Mucosa of gallbladder (tissue), 1 donor: ENCODE results near the gene SMARCC1. TPM values are rescaled to one million over a fixed set of nuclear protein-coding genes. Genes with fewer than 3 reads are reported as not detected.

Experiments used
- DNase-seq: peaks from one replicate; pipeline ENCODE4 v3.0.0-alpha.2; 2020; ENCODE audit warnings: low spot score
- total RNA-seq: library from RNA; stranded (reverse); gene quantifications from one replicate; pipeline ENCODE4 v1.2.1, GENCODE V29; 2021
- donor health status: DM: no; HTN: no; CAD: no.

The SMARCC1 gene
- total RNA-seq, 1 donor from 2014 or later = 68.7 TPM

GRCh38 chr3:47588587-47588986 is 193.1 kb downstream of the SMARCC1 start:
- no peak for DNase-seq

DNA sequence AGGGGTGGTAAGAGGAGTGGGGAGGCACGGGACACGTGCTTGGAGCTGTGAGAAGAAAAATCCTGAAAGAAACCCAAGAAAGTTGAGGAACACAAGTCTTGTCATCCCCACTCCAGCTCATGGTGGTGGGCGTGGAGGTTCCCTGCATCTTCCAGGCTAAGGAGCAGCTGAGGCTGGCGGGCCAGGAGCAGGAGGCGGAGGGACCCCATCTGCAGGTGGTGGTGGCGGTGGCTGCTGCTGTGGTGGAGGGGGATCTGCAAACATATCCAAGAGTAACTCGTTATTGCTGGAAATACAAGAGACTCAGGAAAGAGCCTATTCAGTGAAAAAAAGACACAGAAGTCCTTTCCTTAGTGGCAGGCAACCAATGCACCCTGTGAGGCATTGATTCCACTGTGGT is 193.6 kb downstream of the SMARCC1 start:
- no peak for DNase-seq

- no peak for DNase-seq
Measured at GRCh38 chr3:47586746-47587145, 194.9 kb downstream of the SMARCC1 start.

DNA sequence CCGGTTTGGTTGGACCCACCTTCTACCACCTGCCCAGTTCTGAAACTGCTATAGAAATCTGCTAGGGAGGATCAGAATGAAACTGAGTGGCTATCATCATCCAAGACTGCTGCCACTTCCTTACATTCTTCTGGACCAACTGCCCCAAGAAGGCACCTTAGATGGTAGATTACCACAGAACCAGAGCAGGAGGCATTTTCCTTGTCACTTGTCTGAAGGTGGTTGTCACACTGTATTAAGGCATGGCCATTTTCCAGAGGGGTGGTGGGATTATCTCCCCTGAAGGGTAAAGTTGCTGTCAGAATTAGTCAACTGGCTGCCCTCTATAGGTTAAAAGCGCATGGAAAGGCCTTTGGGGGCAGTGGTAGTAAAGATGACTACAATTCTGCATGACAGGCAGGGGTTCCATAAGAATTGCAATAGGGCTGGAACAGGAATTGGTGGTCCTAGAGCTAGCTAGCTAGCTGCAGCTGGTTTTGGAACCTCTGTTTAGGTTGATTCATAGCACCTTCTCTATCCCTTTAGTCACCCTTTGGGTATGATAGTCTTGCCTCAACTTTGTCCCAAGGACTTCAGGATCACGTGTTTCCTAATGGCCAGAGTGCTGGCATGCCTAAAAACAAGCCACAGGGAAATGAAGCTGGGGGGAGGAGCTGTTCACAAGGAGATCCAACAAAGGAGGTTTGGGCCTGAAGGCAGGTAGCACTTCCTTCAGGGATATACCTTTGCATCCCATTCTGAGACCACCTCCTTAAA is 198.2 kb downstream of the SMARCC1 start:
- DNase-seq = no peak

DNA sequence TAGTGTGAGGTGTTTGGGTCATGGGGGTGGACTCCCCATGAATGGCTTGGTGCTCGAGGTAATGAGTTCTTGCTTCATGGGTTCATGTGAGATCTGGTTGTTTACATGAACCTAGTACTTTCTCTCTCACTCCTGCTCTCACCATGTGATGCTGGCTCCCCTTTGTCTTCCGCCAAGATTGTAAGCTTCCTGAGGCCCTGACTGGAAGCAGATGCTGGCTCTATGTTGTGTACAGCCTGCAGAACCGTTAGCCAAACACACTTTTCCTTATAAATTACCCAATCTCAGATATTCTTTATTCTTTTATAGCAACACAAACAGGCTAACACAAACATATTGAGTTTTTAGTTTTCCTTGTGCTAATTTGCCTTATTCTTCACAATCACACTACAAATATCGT is 199.9 kb downstream of the SMARCC1 start:
- DNase-seq = no peak

GRCh38 chr3:47581422-47581821 is 200.3 kb downstream of the SMARCC1 start:
- DNase-seq = no peak

GRCh38 chr3:47580481-47580880 is 201.2 kb downstream of the SMARCC1 start:
- no peak for DNase-seq

- no peak for DNase-seq
Measured at GRCh38 chr3:47579875-47580274, 201.8 kb downstream of the SMARCC1 start.

DNA sequence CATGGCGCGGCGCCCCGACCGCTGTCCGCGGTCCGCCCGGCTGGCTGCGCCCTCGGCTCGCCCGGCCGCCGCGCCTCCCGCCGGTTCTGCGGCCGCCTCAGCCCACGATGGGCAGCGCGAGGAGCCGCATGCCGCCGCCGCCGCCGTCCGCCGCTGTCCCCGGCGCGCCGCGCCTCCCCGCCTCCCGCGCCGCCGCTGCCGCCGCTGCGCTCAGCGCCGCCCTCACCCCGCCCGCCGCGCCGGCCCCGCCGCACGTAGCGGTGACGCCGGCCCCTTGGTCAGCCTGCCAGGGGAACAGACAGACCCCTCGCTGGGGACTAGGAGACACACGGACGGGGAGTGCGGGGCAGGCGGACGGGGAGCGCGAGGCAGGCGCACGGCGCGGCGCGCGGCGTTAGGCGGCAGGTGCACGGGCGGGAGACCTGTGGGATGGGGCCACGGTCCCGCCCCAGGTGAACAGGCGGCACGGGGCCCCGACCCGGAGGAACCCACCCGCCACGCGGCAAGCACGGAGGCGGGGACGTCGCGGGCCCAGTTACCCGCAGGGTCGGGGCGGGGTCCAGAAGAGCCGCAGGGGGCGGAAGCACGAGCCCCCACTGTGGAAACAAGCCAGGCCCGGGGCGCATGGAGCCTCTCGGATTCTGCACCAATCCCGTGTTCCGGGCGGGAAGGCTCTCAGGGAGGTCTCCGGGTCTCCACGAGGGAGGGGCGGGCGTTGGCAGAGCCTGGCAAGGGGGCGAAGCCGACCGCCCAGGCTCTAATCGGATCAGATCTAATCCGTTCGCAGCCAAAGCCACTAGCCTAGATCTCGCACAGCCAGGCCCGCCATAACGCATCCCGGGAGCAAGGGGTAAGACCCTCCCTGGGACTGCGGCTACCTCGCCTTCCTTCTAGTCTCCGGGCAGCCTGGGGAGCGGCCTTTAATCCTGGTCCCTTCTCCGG is 202.7 kb downstream of the SMARCC1 start, which contains the start of gene CSPG5:
Gene CSPG5, minus strand, starts transcription at position 175 of the 942 bp plus-strand sequence. Its CDS starts 172 bp downstream, at position 3.
- DNase-seq = no peak

GRCh38 chr3:47578119-47578632 is 203.5 kb downstream of the SMARCC1 start:
- DNase-seq = no peak

DNA sequence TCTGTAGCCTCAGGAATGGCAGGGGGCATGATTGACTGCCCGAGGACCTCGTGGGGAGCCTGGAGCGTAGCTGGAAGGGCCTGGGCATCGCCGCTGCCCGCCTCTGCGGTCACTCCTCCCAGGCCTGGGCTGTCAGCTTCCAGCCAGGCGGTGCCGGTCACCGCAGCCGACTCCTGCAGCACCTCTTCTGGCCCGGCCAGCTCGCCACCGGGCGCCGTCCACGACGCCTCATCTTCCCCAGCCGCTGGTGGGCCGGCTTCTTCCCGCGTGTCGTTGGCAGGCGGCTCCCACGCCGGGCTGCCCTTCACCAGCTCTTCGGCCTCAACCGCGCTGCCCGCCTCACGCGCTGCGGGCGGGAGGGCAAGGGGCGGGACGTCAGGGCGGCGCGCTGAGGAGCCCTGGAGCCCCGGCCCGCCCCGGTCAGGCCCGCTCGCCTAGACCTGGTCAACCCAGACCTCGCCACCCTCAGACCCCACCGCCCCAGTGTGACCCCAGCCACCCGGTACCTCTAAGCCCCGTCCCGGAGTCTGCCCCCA is 204.0 kb downstream of the SMARCC1 start:
- no peak for DNase-seq

DNA sequence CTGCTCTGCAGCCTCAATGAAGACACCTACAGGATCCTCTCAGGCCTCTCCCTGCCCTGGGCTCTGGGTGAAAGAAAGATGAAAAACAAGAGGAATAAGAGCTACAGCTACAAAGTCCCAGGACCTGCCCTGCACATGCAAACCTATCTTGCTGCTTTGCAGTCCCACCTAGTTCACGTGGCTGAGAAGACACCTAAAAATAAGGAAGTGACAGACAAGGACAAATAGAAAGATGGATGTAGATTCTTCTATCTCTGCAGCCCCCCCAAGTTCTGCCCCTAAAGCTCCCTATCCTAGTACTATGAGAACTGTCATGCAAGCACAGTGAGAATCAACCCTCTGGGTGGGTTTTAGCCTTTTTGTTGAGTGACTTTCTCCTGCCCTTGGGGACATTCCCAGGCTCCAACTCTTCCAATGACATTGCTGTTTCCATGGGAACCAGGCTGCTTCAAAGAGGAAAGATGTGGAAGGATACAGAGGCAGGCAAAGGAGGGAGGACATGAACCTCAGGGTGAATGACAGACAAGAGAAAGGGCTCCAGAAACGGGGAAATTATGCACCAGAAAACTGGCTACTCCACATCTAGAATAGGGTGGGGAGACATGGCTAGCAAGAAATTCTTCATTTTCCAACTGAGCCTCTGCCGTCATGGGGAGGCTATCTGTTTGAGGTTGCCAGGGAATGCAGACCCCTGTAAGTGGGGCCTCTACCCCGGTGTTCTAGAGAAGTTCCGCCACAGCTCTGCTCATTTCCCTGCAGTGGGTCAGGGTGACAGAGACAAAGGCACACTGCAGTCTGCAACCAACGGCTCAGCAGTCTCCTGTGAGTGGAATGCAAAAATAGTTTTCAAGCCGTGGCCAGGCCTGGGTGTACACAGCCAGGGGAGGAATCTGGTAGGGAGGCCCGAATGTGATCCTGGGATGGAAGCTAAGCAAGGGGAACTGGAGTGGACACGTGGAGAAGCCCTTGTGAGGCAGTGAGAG is 208.2 kb downstream of the SMARCC1 start:
- DNase-seq = no peak

DNA sequence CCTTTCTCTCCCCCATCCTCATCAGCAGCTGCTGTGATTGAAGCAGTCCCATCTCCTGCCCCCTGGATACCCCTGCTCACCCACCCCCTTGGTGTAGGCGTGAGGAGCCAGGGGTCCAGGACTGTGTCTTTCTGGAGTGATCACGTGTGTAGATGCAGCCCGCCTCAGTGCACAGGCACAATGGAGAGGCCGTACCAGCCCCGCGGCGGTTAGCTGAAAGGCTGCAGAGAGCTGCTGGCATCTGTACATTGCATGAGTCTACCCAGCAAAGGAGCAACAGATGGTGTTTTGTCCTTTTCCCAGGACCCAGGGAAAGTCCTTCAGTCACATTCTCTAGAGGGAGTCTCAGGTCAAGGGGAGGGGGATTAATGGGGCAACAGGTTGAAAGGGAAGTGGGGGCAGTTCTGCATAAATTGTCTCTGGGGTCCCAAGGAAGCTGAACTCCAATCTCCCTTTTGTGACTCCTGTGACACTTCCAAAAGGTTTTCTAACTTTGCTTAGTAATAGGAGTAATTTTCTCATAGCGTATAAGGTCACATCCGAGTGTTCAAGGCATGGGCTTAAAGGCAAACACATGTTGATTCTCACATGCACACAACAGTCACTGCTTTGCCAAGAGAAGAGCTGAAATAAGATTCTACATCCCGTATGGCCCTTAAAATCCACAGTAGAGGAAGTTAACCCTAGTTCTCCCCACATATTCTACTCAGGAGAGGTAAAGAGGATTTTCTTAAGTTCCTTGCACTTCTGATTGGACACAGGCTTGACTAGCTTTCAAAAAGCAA is 210.1 kb downstream of the SMARCC1 start:
- no peak for DNase-seq

DNA sequence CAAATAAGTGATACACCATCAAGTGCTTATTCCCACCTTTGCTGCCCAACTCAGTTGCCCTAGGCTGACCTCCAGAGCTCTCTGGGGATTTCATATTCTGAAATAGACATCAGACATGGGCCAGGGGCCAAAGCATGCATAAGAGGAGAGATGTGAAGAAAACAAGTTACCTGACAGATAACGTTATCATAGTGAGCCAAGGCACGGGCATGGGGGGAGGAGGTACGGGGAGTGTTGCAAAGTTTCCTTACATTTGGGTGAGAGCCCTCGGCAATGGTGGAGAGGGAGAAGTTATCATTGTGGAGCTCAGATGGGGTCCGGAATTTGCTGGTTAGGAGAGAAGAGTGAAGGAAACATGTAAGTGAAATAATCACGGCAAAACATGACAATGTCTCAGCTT is 212.8 kb downstream of the SMARCC1 start:
- no peak for DNase-seq

GRCh38 chr3:47567149-47567548 is 214.5 kb downstream of the SMARCC1 start:
- no peak for DNase-seq

DNA sequence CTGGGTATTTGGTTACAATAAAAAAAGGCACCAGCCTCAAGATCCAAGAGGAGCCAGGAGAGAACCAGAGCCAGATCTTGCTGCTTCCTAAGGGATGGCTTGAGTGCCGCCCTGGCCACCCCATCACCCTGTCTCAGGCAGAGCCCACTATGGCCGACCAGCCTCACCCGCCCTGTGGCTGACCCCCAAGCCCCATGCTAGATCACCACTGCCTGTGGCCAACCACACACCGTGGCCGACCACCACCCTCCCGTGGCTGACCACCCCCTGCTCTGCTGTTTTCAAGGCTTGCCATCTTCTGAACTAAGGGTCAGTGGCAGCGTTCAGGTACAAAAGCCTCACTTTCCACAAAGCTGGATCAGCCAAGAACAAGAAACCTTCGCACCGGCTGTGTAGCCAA is 215.0 kb downstream of the SMARCC1 start:
- no peak for DNase-seq

DNA sequence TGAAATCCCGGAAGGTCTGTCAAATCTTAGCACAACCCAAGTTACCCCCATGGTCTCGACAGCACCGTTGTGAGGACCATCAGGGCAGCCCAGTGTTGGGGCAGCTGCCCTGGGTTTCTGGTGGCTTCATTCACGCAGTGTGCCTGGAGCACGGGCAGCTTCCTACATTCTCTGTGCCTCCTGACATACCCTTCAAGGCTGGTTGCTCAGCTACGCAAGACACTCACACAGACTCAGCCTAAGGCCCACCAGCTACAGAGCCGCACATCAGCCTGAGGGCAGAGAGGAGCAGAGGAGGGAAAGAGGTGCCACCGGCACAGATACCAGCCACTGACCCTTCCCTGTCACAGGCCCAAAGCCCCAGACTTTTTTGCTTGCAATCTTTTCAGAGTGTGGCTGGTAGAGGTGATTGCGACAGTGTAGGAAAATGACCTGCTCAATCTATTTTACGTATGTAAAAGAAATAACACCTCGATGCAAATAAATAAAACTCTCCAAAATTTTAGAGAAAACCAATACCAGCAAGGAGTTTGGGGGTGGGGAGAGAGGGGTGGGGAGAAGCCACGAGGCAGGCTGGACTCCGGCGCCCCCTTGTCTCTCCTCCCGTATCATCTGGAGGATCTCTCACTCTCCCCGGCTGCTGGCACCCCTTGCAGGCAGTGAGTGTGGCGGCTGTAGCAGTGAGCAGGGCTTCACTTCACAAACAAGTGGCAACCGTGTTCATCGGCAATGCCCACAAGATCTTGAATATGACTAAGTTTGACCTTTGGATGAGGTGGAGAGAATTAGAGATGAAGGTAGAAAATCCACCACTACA is 215.8 kb downstream of the SMARCC1 start:
- no peak for DNase-seq

- DNase-seq = no peak
Measured at GRCh38 chr3:47556351-47556750, 225.3 kb downstream of the SMARCC1 start.

DNA sequence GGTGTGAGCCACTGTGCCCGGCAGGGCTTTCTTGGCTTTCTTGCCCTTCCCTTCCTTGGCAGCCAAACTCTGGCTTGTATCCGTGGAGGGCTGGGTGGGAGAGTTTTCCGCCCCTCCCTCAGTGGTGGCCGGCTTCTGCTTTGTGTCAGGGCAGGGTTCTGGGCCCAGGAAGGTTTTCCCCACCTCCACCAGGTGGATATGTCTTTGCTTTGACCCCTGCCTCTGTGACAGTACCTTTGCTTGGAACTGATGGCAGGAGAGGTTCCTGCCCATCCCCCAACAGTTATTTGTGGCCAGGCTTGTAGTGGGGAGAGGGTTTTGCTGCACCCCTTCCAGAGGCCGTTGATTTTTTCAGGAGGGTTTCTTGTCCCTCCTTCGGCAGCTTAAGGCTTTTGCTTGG is 227.4 kb downstream of the SMARCC1 start:
- no peak for DNase-seq
